ENCODE data around the gene FBXO3. TPM values are rescaled to one million over a fixed set of nuclear protein-coding genes. Genes with fewer than 3 reads are reported as not detected.

Gene FBXO3
- total RNA-seq, 6 experiments from 2014 or later: 25.3 to 30.0 (median 27.3) TPM

DNA sequence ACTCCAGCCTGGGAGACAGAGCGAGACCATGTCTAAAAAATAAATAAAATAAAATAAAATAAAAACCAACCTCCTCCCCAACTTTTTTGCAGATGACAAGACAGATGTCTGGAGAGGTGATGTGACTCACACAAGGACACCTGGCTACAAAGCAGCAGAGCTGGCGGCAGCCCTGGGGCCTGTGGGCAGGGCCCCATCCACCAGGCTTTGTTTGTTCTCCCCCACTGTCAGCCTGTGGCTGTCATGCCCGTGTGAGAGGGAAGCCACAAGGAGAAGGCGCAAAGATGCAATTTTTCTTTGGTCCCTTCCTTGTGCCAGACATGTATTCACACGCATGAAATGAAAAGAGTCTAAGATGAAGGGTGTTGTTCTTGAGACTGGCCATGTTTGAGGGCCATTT, 54.7 kb downstream of the FBXO3 start:
- TF ChIP-seq, protein P1, sequence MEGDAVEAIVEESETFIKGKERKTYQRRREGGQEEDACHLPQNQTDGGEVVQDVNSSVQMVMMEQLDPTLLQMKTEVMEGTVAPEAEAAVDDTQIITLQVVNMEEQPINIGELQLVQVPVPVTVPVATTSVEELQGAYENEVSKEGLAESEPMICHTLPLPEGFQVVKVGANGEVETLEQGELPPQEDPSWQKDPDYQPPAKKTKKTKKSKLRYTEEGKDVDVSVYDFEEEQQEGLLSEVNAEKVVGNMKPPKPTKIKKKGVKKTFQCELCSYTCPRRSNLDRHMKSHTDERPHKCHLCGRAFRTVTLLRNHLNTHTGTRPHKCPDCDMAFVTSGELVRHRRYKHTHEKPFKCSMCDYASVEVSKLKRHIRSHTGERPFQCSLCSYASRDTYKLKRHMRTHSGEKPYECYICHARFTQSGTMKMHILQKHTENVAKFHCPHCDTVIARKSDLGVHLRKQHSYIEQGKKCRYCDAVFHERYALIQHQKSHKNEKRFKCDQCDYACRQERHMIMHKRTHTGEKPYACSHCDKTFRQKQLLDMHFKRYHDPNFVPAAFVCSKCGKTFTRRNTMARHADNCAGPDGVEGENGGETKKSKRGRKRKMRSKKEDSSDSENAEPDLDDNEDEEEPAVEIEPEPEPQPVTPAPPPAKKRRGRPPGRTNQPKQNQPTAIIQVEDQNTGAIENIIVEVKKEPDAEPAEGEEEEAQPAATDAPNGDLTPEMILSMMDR (IDR thresholded peaks at IDR 0.05): no peak
- no peak overlapping the region for H3K4me3 Mint-ChIP-seq
- H3K36me3 Mint-ChIP-seq (ENCODE audit: low read depth): peaks cover 42% of the 10 kb centered on the region
- peak overlapping the region; percentile 74 for H3K27ac Mint-ChIP-seq
- peaks cover 3% of the 10 kb centered on the region; the same call in 1 of the 2 replicates for H3K27me3 Mint-ChIP-seq (ENCODE audit: insufficient read depth)
- H3K9me3 Mint-ChIP-seq: no peaks in the 10 kb centered on the region
- H3K4me1 Mint-ChIP-seq (ENCODE audit: low read depth): peaks cover 76% of the 10 kb centered on the region
- DNase-seq: no peak

DNA sequence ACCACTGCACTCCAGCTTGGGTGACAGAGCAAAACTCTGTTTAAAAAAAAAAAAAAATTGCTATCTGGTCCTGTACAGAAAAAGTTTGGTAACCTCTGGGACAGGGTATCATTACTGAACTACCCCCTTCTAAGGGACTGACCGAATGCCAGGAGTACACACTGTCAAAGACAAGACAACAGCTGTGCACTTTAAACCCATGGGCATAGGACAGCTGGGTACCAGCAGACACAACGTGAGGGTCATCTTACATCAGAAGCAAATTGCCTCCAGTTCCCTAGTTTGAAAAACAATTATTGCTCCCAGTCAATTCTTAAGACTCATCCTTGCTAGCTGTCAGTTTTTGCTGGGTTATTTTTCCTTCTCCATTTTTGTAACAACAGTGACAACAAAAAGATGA, 55.9 kb downstream of the FBXO3 start:
- peaks cover 64% of the 10 kb centered on the region for H3K4me1 Mint-ChIP-seq (ENCODE audit: low read depth)
- no peaks in the 10 kb centered on the region for H3K9me3 Mint-ChIP-seq
- H3K36me3 Mint-ChIP-seq (ENCODE audit: low read depth): peaks cover 46% of the 10 kb centered on the region

GRCh38 chr11:33716243-33716642, 58.1 kb downstream of the FBXO3 start:
- H3K4me3 Mint-ChIP-seq: no peak overlapping the region
- TF ChIP-seq, protein P1 (IDR thresholded peaks at IDR 0.05): peak; percentile 74
- H3K4me1 Mint-ChIP-seq (ENCODE audit: low read depth): peaks cover 51% of the 10 kb centered on the region
- peaks cover 36% of the 10 kb centered on the region for H3K36me3 Mint-ChIP-seq (ENCODE audit: low read depth)
- peak; percentile 41 for DNase-seq
- H3K9me3 Mint-ChIP-seq: no peaks in the 10 kb centered on the region
- H3K27ac Mint-ChIP-seq: peak overlapping the region; percentile 55
- H3K27me3 Mint-ChIP-seq (ENCODE audit: insufficient read depth): no peaks in the 10 kb centered on the region

More for the DNA sequence above, 55.9 kb downstream of the FBXO3 start:
- peaks cover under 1% of the 10 kb centered on the region; the same call in 1 of the 2 replicates for H3K27me3 Mint-ChIP-seq (ENCODE audit: insufficient read depth)
- H3K4me3 Mint-ChIP-seq: no peak overlapping the region
- TF ChIP-seq, protein P1 (IDR thresholded peaks at IDR 0.05): no peak
- no peak for DNase-seq
- H3K27ac Mint-ChIP-seq: peak overlapping the region; percentile 74

DNA sequence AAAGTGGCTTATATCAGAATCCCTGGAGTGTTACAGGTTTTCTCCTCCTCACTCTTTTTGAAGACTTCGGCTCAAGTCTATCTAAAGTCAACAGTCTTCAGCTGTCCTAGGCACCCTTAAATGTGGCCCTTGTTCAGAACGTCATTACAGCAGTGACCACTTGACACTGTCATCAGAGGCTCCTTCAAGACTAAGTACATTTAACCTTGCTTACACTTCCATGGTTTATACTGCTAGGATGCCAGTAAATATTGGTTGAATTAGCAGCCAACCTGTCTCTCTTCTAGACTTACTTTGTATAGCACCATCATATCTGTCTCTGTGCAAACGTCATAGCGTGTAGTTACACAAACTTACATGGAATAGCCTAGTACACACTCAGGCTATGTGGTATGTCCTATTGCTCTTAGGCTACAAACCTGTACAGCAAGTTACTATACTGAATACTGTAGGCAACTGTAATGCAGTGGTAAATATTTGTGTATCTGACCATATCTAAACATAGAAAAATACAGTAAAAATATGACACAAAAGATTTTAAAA, 60.4 kb downstream of the FBXO3 start:
- Mint-ChIP-seq H3K4me3 (no peak overlapping the region), H3K9me3 (no peaks in the 10 kb centered on the region), H3K4me1 (ENCODE audit: low read depth) (peaks cover 48% of the 10 kb centered on the region), H3K27me3 (ENCODE audit: insufficient read depth) (no peaks in the 10 kb centered on the region), H3K36me3 (ENCODE audit: low read depth) (peaks cover 43% of the 10 kb centered on the region), H3K27ac (peak overlapping the region; percentile 44; the same call in 1 of the 2 replicates)
- no peak for DNase-seq
- TF ChIP-seq, protein P1 (IDR thresholded peaks at IDR 0.05): no peak

DNA sequence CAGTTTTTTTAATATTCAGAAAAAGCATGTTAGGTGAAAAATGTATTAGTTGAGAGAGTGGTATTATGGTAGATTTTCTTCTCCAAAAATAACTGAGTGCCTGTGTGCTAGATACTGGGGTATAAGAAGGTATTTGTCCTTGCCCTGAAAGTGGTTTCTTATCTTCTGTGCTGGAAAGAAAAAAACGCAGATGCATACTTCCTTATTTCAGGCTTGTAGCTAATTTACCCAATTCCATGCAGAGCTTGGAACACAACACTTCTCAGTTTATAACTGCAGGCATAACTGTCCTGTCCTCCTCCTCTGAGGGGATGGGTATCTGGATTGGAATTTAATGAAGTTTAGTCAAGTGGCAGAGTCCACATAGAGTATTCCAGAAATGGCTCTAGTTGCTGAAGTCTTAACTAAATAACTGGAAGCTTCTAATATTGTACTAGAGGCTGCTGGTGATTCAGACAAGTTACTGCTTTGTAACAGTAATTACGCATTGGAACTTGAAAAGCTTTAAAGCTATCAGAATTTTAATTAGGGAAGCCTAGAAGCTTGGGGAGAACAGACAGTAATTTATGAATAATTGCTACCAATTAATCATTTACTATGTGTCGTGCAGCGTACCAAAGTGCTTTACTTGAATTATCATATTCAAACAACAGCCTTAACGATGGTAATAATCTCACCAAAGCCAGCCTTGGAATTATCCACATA, 61.0 kb downstream of the FBXO3 start:
- DNase-seq: no peak
- peaks cover 43% of the 10 kb centered on the region for H3K36me3 Mint-ChIP-seq (ENCODE audit: low read depth)
- H3K27me3 Mint-ChIP-seq (ENCODE audit: insufficient read depth): no peaks in the 10 kb centered on the region
- no peak overlapping the region for H3K27ac Mint-ChIP-seq
- no peak overlapping the region for H3K4me3 Mint-ChIP-seq
- H3K4me1 Mint-ChIP-seq (ENCODE audit: low read depth): peaks cover 48% of the 10 kb centered on the region
- H3K9me3 Mint-ChIP-seq: no peaks in the 10 kb centered on the region
- TF ChIP-seq, protein P1 (IDR thresholded peaks at IDR 0.05): no peak

All from HFFc6 (cell line).